Measurements from ENCODE around the gene COPS7A. TPM values are rescaled to one million over a fixed set of nuclear protein-coding genes. Genes with fewer than 3 reads are reported as not detected.

Gene COPS7A
- total RNA-seq, 1 experiment from 2014 or later: 67.8 TPM

DNA sequence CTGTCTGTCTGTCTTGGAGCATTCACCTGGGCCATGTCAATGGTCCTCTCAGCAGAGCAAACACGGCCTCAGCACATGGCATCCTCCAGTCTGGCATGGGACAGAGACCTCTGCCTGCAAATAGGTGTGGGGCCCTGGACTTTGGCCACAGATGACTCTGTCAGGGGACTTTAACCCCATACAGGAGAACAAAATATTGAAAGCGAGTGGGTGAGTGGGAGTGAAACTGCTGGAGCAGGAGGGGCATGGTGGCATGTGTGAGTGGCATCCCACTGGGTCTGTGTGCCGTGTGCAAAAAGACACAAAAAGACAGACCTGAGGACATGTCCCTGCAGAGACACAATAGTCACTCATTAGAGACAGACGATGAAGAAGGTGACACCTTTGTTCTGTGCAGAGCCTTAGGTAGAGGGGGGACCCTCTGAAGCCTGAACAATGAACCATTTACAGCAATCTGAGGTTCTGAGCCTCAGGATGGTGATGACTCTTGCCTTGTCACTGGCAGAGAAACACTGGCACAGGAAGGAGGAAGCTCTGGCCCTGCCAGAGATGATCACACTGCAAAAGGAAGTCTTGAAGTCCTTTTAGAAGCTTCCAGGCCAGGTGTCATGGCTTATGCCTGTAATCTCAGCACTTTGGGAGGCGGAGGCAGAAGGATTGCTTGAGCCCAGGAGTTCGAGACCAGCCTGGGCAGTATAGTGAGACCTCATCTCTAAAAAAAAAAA, 56.0 kb downstream of the COPS7A start:
- CTCF ChIA-PET: interaction anchor here (0.9 to 2.5 kb wide), 2 partner anchors 13 to 26 kb away, joined by 3 to 16 read pairs; partner anchors contain the start of genes MLF2 and PTMS
- POLR2A ChIA-PET: interaction anchor here (0.6 to 1.6 kb wide), 2 partner anchors 14 to 40 kb away, joined by 3 to 8 read pairs; partner anchors contain the start of gene PTMS
- ATAC-seq: no peak

More for the DNA sequence above, 56.0 kb downstream of the COPS7A start:
- RAD21 ChIA-PET (ENCODE audit: low non-redundant PET in 1 of 2, low total read pairs in 2 of 2, uncharacterized antibody in 2 of 2, unreplicated experiment in 2 of 2): no interaction called here
- H3K27me3 ChIP-seq (ENCODE audit: insufficient read depth, low read length): no peaks in the 10 kb centered on the region
- H3K9me3 ChIP-seq (ENCODE audit: control insufficient read depth in 1 of 2, insufficient read depth in 1 of 2, low read depth in 1 of 2, low read length in 2 of 2): no peaks in the 10 kb centered on the region
- intact Hi-C loops (cut with micrococcal nuclease): loop anchor here (1.0 kb wide), 3 partner anchors 27 to 163 kb away; partner anchors contain the start of gene MLF2
- H2AFZ ChIP-seq (ENCODE audit: low read depth, low read length, poor library complexity, severe bottlenecking): no peak overlapping the region
- no peak overlapping the region for H3K27ac ChIP-seq (ENCODE audit: low read depth, low read length)
- peaks cover 11 to 22% of the 10 kb centered on the region in 2 experiments; a peak in 3 of 4 replicates for H3K4me1 ChIP-seq (ENCODE audit: control insufficient read depth in 1 of 2, insufficient read depth in 2 of 2, low read length in 2 of 2)
- TF ChIP-seq ELF1 (IDR thresholded peaks at IDR 0.05; ENCODE audit: borderline replicate concordance, low read depth) (no peak), EZH2 (IDR thresholded peaks at IDR 0.05) (no peak), TCF7L2 (IDR thresholded peaks at IDR 0.05; ENCODE audit: borderline replicate concordance, extremely low read depth, insufficient read depth, insufficient read length) (no peak), FOSL1 (IDR thresholded peaks at IDR 0.05; ENCODE audit: low read depth) (no peak), SIN3A (IDR thresholded peaks at IDR 0.05; ENCODE audit: low read depth) (no peak), CEBPB (IDR thresholded peaks at IDR 0.05; ENCODE audit: low read depth) (no peak), POLR2A (IDR thresholded peaks at IDR 0.05; ENCODE audit: borderline replicate concordance, extremely low read depth, insufficient read depth, insufficient read length) (no peak), SRF (IDR thresholded peaks at IDR 0.05; ENCODE audit: low read depth) (no peak), JUND (IDR thresholded peaks at IDR 0.05) (no peak)
- TF ChIP-seq, protein P1, sequence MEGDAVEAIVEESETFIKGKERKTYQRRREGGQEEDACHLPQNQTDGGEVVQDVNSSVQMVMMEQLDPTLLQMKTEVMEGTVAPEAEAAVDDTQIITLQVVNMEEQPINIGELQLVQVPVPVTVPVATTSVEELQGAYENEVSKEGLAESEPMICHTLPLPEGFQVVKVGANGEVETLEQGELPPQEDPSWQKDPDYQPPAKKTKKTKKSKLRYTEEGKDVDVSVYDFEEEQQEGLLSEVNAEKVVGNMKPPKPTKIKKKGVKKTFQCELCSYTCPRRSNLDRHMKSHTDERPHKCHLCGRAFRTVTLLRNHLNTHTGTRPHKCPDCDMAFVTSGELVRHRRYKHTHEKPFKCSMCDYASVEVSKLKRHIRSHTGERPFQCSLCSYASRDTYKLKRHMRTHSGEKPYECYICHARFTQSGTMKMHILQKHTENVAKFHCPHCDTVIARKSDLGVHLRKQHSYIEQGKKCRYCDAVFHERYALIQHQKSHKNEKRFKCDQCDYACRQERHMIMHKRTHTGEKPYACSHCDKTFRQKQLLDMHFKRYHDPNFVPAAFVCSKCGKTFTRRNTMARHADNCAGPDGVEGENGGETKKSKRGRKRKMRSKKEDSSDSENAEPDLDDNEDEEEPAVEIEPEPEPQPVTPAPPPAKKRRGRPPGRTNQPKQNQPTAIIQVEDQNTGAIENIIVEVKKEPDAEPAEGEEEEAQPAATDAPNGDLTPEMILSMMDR (IDR thresholded peaks at IDR 0.05 in 2 of 3, conservative IDR thresholded peaks at IDR 0.05 in 1 of 3; ENCODE audit: borderline replicate concordance in 1 of 3, insufficient read depth in 1 of 3, low read depth in 2 of 3, low read length in 2 of 3): no peak
- TF ChIP-seq, protein P2, sequence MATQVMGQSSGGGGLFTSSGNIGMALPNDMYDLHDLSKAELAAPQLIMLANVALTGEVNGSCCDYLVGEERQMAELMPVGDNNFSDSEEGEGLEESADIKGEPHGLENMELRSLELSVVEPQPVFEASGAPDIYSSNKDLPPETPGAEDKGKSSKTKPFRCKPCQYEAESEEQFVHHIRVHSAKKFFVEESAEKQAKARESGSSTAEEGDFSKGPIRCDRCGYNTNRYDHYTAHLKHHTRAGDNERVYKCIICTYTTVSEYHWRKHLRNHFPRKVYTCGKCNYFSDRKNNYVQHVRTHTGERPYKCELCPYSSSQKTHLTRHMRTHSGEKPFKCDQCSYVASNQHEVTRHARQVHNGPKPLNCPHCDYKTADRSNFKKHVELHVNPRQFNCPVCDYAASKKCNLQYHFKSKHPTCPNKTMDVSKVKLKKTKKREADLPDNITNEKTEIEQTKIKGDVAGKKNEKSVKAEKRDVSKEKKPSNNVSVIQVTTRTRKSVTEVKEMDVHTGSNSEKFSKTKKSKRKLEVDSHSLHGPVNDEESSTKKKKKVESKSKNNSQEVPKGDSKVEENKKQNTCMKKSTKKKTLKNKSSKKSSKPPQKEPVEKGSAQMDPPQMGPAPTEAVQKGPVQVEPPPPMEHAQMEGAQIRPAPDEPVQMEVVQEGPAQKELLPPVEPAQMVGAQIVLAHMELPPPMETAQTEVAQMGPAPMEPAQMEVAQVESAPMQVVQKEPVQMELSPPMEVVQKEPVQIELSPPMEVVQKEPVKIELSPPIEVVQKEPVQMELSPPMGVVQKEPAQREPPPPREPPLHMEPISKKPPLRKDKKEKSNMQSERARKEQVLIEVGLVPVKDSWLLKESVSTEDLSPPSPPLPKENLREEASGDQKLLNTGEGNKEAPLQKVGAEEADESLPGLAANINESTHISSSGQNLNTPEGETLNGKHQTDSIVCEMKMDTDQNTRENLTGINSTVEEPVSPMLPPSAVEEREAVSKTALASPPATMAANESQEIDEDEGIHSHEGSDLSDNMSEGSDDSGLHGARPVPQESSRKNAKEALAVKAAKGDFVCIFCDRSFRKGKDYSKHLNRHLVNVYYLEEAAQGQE (IDR thresholded peaks at IDR 0.05; ENCODE audit: low read depth): no peak
- TF ChIP-seq, protein P3, sequence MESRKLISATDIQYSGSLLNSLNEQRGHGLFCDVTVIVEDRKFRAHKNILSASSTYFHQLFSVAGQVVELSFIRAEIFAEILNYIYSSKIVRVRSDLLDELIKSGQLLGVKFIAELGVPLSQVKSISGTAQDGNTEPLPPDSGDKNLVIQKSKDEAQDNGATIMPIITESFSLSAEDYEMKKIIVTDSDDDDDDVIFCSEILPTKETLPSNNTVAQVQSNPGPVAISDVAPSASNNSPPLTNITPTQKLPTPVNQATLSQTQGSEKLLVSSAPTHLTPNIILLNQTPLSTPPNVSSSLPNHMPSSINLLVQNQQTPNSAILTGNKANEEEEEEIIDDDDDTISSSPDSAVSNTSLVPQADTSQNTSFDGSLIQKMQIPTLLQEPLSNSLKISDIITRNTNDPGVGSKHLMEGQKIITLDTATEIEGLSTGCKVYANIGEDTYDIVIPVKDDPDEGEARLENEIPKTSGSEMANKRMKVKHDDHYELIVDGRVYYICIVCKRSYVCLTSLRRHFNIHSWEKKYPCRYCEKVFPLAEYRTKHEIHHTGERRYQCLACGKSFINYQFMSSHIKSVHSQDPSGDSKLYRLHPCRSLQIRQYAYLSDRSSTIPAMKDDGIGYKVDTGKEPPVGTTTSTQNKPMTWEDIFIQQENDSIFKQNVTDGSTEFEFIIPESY (IDR thresholded peaks at IDR 0.05; ENCODE audit: extremely low read depth, insufficient replicate concordance, low read length): no peak
- TF ChIP-seq, protein P4, sequence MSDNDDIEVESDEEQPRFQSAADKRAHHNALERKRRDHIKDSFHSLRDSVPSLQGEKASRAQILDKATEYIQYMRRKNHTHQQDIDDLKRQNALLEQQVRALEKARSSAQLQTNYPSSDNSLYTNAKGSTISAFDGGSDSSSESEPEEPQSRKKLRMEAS (IDR thresholded peaks at IDR 0.05): no peak
- H4K20me1 ChIP-seq (ENCODE audit: insufficient read depth): no peaks in the 10 kb centered on the region
- H3K9me2 ChIP-seq (ENCODE audit: insufficient read depth): no peaks in the 10 kb centered on the region
- H3K36me3 ChIP-seq (ENCODE audit: control insufficient read depth in 1 of 2, insufficient read depth in 2 of 2, low read length in 2 of 2): no peaks in the 10 kb centered on the region
- no peak overlapping the region for H3K4me2 ChIP-seq (ENCODE audit: low read length)
- DNase-seq (ENCODE audit: low read depth, low spot score): no peak
- BruUV-seq (replicated peaks): no TSS peak
- no peaks in the 10 kb centered on the region for H3K79me2 ChIP-seq (ENCODE audit: insufficient read depth, low read length)
- H3K9ac ChIP-seq (ENCODE audit: low read length): no peak overlapping the region
- no peak overlapping the region for H3K4me3 ChIP-seq (replicated peaks in 1 of 2; ENCODE audit: low read depth in 1 of 2, low read length in 2 of 2)

Measured in HCT116 (cell line).